ENCODE data around the gene ABHD10.

GRCh38 chr3:112027826-112028225 lies 49.0 kb downstream of the ABHD10 start:
- no peak for TF ChIP-seq POLR2A (IDR thresholded peaks at IDR 0.05)
- TF ChIP-seq CTCF (IDR thresholded peaks at IDR 0.05) = no peak
